Vagina (tissue), 2 donors: ENCODE results near the gene CTNNBL1.

Experiments used
- POLR2A ChIP-seq, 2 donors: fragments of 450-650 bp; IDR thresholded peaks; one replicate each; pipeline ENCODE4 v1.6.1; 2017; ENCODE audit warnings: antibody characterized with exemption in 2 of 2, mild to moderate bottlenecking in 2 of 2, moderate library complexity in 2 of 2
- TF ChIP-seq, protein P1 (sequence below), 3 experiments: fragments of 450-650 bp in 2 of 3; fragments of 200-600 bp in 1 of 3; sonication (generic) in 1 of 3; IDR thresholded peaks; one replicate each; pipeline ENCODE4 v1.5.1; 2017 to 2019; ENCODE audit warnings: antibody characterized with exemption in 3 of 3, mild to moderate bottlenecking in 2 of 3, moderate library complexity in 2 of 3

- TF ChIP-seq, protein P1, sequence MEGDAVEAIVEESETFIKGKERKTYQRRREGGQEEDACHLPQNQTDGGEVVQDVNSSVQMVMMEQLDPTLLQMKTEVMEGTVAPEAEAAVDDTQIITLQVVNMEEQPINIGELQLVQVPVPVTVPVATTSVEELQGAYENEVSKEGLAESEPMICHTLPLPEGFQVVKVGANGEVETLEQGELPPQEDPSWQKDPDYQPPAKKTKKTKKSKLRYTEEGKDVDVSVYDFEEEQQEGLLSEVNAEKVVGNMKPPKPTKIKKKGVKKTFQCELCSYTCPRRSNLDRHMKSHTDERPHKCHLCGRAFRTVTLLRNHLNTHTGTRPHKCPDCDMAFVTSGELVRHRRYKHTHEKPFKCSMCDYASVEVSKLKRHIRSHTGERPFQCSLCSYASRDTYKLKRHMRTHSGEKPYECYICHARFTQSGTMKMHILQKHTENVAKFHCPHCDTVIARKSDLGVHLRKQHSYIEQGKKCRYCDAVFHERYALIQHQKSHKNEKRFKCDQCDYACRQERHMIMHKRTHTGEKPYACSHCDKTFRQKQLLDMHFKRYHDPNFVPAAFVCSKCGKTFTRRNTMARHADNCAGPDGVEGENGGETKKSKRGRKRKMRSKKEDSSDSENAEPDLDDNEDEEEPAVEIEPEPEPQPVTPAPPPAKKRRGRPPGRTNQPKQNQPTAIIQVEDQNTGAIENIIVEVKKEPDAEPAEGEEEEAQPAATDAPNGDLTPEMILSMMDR (IDR thresholded peaks at IDR 0.05): no peak
- TF ChIP-seq POLR2A (IDR thresholded peaks at IDR 0.05): no peak
Observed at GRCh38 chr20:37676440-37676839, 17.4 kb upstream of the CTNNBL1 start.
